OCI-LY1 (cell line): ENCODE data around the gene MYB.

ENCODE experiments used
- CTCF ChIP-seq: fragments of 200-600 bp; sonication (generic), shearing (Covaris generic); IDR thresholded peaks from 2 replicates; pipeline ENCODE4 v1.5.1; 2017; ENCODE audit warnings: mild to moderate bottlenecking, antibody characterized with exemption, low read length, moderate library complexity, mixed read lengths
- EZH2 ChIP-seq: fragments of 200-600 bp; sonication (generic), shearing (Covaris generic); IDR thresholded peaks from 2 replicates; pipeline ENCODE4 v1.8.0; 2017; ENCODE audit warnings: borderline replicate concordance, mixed run types, mild to moderate bottlenecking, antibody characterized with exemption, low read length, moderate library complexity, mixed read lengths

- TF ChIP-seq CTCF (no peak), EZH2 (no peak)
These were observed 19.4 kb upstream of the MYB start for GRCh38 chr6:135161411-135162395.
